Testis (tissue), 3 donors: ENCODE measurements around the gene MAGEB10. TPM values are rescaled to one million over a fixed set of nuclear protein-coding genes. Genes with fewer than 3 reads are reported as not detected.

Experiments used
- DNase-seq: peaks from one replicate; pipeline ENCODE4 v3.0.0-alpha.2; 2019
- H3K27ac ChIP-seq, 2 donors: fragments of 200-600 bp; sonication (generic); one replicate each; pipeline ENCODE4 v1.5.1; 2019
- H3K27me3 ChIP-seq: fragments of 200-600 bp; sonication (generic); one replicate; pipeline ENCODE4 v1.5.1; 2019
- H3K36me3 ChIP-seq: fragments of 200-600 bp; sonication (generic); one replicate; pipeline ENCODE4 v1.5.1; 2017; ENCODE audit warnings: low read depth; ENCODE audit errors: missing control alignments
- H3K4me1 ChIP-seq: fragments of 200-600 bp; sonication (generic); one replicate; pipeline ENCODE4 v1.5.1; 2019
- H3K4me3 ChIP-seq, 2 donors: fragments of 200-600 bp; sonication (generic); one replicate each; pipeline ENCODE4 v1.5.1; 2017 to 2019
- H3K9me3 ChIP-seq: fragments of 200-600 bp; sonication (generic); one replicate; pipeline ENCODE4 v1.5.1; 2017
- POLR2A ChIP-seq: fragments of 450-650 bp; IDR thresholded peaks from one replicate; pipeline ENCODE4 v1.6.1; 2017; ENCODE audit warnings: antibody characterized with exemption, mild to moderate bottlenecking, moderate library complexity
- WGBS, 2 donors: methylation state at CpG; one replicate each; pipeline ENCODE4 v1.1.5; 2018; 5-methylcytosine and 5-hydroxymethylcytosine counted together
- intact Hi-C: fragments of 100-400 bp; cut with DNase I; formaldehyde crosslinking; loops from one replicate; pipeline ENCODE4 v1.15.1; 2023; ENCODE audit warnings: low total_unique reads
- polyA plus RNA-seq: library from polyadenylated mRNA; stranded (reverse); fragments of 350-450 nt; fragmentation: Illumina TruSeq; extraction: RNeasy Lipid Tissue Mini Kit (QIAGEN cat#74804); gene quantifications from one replicate; pipeline ENCODE4 v1.2.3, GENCODE V29; 2014; ENCODE audit warnings: low read depth, low replicate concordance; ENCODE audit not compliant: insufficient read depth
- total RNA-seq, 2 donors: library from RNA; depleted of rRNA; stranded (reverse); fragments of >200 nt; gene quantifications; one replicate each; pipeline ENCODE4 v1.2.3, GENCODE V29; 2016
- TF ChIP-seq, protein P1 (sequence below), 3 experiments: fragments of 450-650 bp in 2 of 3; fragments of 200-600 bp in 1 of 3; sonication (generic) in 1 of 3; IDR thresholded peaks; one replicate each; pipeline ENCODE4 v1.5.1; 2016 to 2019; ENCODE audit warnings: antibody characterized with exemption in 3 of 3, mild to moderate bottlenecking in 2 of 3, moderate library complexity in 1 of 3

MAGEB10 gene
- total and polyA plus RNA-seq, 3 donors from 2014 or later = 4.5 to 6.9 (median 5.7) TPM

DNA sequence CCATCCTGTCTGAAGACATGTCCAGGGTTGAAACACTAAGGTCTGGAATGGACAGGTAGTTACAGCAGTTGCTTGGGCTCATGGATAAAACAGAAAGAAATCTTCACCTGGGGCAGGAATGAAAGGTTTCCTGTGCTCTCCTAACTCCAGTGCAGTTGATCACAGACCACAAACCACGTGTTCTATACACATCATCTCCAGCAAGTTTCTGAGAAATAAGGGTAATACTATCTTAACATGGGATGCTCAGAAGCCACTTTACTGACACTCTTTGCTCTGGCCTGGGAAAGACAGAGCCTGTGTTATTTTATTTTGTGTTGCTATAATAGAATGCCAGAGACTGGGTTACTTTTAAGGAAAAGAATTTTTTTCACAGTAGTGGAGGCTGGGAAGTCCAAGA is 16.0 kb downstream of the MAGEB10 start:
- Histone ChIP-seq H3K9me3 (no peaks in the 10 kb centered on the region), H3K27me3 (no peaks in the 10 kb centered on the region), H3K36me3 (no peaks in the 10 kb centered on the region), H3K4me1 (no peaks in the 10 kb centered on the region), H3K27ac (no peak overlapping the region), H3K4me3 (no peak overlapping the region)
- intact Hi-C loops = no loop called here
- 88% methylated on average over 1 of the region's 1 CpG; no CpG with 5 or more reads in 1 of the 2 donors for WGBS, 2 donors
- TF ChIP-seq, protein P1, sequence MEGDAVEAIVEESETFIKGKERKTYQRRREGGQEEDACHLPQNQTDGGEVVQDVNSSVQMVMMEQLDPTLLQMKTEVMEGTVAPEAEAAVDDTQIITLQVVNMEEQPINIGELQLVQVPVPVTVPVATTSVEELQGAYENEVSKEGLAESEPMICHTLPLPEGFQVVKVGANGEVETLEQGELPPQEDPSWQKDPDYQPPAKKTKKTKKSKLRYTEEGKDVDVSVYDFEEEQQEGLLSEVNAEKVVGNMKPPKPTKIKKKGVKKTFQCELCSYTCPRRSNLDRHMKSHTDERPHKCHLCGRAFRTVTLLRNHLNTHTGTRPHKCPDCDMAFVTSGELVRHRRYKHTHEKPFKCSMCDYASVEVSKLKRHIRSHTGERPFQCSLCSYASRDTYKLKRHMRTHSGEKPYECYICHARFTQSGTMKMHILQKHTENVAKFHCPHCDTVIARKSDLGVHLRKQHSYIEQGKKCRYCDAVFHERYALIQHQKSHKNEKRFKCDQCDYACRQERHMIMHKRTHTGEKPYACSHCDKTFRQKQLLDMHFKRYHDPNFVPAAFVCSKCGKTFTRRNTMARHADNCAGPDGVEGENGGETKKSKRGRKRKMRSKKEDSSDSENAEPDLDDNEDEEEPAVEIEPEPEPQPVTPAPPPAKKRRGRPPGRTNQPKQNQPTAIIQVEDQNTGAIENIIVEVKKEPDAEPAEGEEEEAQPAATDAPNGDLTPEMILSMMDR (IDR thresholded peaks at IDR 0.05) = no peak
- TF ChIP-seq POLR2A = no peak
- DNase-seq = no peak

DNA sequence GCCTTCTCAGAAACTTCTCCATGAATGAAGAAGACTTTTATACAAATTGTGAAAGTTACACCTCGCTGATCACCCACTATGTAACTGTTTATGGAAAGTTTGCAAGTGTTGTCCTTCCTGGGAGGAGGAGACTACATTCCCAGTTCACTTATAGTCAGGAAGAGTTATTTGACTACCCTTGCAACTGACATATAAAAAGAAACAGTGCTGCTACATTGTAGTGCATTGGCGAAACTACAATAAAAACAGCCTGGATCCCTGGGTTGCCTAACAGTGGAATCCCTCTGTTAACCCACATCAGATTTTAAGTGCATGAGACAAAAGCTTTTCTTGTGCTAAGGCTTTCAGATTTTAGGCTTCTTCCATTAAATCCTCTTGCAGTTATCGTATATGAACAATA is 30.4 kb downstream of the MAGEB10 start:
- H3K9me3 ChIP-seq = no peaks in the 10 kb centered on the region
- DNase-seq = no peak
- no peaks in the 10 kb centered on the region for H3K27me3 ChIP-seq
- WGBS, 2 donors = 55 to 71% methylated on average over 3 of the region's 3 CpGs
- no peak overlapping the region for H3K4me3 ChIP-seq
- TF ChIP-seq, protein P1 (IDR thresholded peaks at IDR 0.05) = no peak
- no peak for TF ChIP-seq POLR2A
- H3K27ac ChIP-seq = no peak overlapping the region
- intact Hi-C loops = no loop called here
- no peaks in the 10 kb centered on the region for H3K36me3 ChIP-seq
- H3K4me1 ChIP-seq = no peaks in the 10 kb centered on the region

DNA sequence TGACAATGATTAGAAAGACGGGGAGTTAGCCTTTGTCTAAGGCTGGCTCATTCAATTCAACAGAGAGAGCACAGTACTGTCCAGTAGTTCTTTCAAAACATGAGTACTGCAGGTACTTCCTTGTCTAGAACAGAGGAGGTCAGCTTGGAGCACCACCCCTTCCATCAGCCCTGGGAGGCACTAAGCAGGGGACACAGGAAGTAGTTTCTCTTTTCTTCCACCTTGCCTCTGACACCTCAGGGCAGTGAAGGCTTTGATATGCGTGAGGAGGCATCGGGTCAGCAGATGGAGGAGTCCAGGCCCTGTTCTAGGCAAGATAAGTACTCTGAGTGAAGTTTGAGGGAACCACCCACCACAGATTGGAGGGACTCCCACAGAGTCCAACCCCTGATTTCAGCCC is 33.1 kb downstream of the MAGEB10 start:
- Histone ChIP-seq H3K36me3 (no peaks in the 10 kb centered on the region), H3K27me3 (no peaks in the 10 kb centered on the region), H3K4me3 (no peak overlapping the region), H3K4me1 (no peaks in the 10 kb centered on the region), H3K9me3 (no peaks in the 10 kb centered on the region), H3K27ac (no peak overlapping the region)
- TF ChIP-seq POLR2A = no peak
- TF ChIP-seq, protein P1 (IDR thresholded peaks at IDR 0.05) = no peak
- intact Hi-C loops = no loop called here
- no peak for DNase-seq
- 71% methylated on average over 3 of the region's 3 CpGs; no CpG with 5 or more reads in 1 of the 2 donors for WGBS, 2 donors

DNA sequence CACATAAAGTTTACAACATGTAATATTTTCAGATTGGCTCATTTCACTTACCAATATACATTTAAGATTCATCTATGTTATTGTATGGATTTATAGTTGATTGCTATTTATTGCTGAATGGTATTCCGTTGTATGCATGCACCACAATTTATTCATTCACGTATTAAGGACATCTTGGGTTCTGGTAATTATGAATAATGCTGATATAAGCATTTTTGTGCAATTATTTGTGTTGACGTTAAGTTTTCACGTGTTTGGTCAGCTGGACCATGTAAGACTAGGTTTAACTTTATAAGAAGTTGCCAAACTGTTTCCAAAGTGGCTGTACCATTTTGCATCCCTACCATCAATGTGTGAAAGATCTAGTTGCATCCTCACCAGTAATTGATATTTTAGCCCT is 35.1 kb downstream of the MAGEB10 start:
- WGBS, 2 donors = 86 to 88% methylated on average over 4 of the region's 4 CpGs
- H3K4me3 ChIP-seq = no peak overlapping the region

DNA sequence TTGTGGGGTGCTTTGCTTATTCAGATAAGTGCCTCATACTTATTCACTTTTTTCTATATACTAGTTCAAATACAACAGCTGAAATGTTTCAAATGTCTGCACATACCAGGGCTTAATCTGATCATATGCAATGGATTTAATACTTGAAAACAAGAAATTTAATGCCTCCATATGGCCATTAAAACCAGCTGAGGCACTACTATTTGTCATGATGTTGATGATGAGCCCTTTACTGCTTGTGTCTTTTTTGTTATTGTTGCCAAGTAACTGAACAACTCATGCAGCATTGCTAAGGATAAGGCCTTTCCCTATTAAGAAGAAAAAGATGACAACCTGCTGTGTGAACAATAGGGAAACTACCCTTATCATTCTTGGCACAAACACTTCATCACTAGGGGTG is 52.5 kb downstream of the MAGEB10 start:
- intact Hi-C loops = no loop called here
- no peak for DNase-seq

More for the DNA sequence above, 35.1 kb downstream of the MAGEB10 start:
- no peaks in the 10 kb centered on the region for H3K27me3 ChIP-seq
- no peaks in the 10 kb centered on the region for H3K36me3 ChIP-seq
- no peaks in the 10 kb centered on the region for H3K4me1 ChIP-seq
- DNase-seq = no peak
- H3K27ac ChIP-seq = no peak overlapping the region
- H3K9me3 ChIP-seq = no peaks in the 10 kb centered on the region
- TF ChIP-seq, protein P1 (IDR thresholded peaks at IDR 0.05) = no peak
- no peak for TF ChIP-seq POLR2A
- intact Hi-C loops = no loop called here

More for the DNA sequence above, 52.5 kb downstream of the MAGEB10 start:
- Histone ChIP-seq H3K4me1 (no peaks in the 10 kb centered on the region), H3K36me3 (no peaks in the 10 kb centered on the region), H3K27ac (no peak overlapping the region), H3K27me3 (no peaks in the 10 kb centered on the region), H3K4me3 (no peak overlapping the region), H3K9me3 (no peaks in the 10 kb centered on the region)
- no peak for TF ChIP-seq POLR2A
- TF ChIP-seq, protein P1 (IDR thresholded peaks at IDR 0.05) = no peak
